GM15510 (cell line): Measurements from ENCODE around the gene RNASEH2C.

Experiments
- POLR2A ChIP-seq: IDR thresholded peaks from 3 replicates; pipeline ENCODE4 v1.6.1; 2011; ENCODE audit warnings: borderline replicate concordance; ENCODE audit not compliant: insufficient read length; ENCODE audit errors: extremely low read depth

Gene RNASEH2C

GRCh38 chr11:65720211-65720934, at the start of gene RNASEH2C:
TSS of gene RNASEH2C (minus strand) at chr11:65720798. CDS start at chr11:65720758, 40 bp downstream.
- peak; percentile 83 for TF ChIP-seq POLR2A

- TF ChIP-seq POLR2A = no peak
Observed at GRCh38 chr11:65767406-65767805, 46.8 kb upstream of the RNASEH2C start.

- TF ChIP-seq POLR2A = no peak
Observed at GRCh38 chr11:65766535-65766934, 45.9 kb upstream of the RNASEH2C start.

DNA sequence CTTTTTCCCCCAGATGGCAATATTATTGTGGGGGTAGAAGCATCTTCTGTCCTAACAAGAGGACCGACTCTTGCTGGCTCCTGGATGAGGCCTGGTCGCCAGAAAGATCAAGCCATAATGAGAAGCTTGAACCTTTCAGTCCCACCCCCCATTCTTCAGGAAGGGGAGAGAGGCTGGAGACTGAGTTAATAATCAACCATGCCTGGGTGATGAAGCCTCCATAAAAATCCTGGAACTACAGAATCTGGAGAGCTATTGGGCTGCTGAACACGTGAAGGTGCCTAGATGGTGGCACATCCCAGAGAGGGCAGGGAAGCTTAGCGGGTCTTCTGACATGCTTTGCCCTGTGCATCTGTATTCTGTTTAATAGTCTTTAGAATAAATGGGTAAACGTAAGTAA, 43.8 kb upstream of the RNASEH2C start:
- no peak for TF ChIP-seq POLR2A

DNA sequence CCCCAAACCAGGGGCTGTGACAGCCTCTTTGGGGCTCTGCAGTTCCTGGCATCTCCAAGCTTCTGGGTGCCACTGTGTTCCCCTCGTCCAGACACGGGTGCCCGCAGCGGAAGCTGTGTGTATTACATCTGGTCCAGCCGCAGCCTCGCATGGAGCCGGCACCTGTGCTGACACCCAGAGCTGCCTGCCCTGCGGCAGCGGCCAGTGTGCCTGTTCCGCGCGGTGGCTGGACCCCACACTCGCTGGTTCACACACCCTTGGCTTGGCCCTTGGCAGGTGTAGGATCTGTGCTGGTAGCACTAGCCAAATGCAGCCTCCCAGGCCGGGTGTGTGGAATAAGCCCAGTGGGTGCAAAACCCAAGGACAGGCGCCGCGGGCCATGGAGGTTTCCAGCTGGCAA, 24.5 kb upstream of the RNASEH2C start:
- TF ChIP-seq POLR2A = no peak

DNA sequence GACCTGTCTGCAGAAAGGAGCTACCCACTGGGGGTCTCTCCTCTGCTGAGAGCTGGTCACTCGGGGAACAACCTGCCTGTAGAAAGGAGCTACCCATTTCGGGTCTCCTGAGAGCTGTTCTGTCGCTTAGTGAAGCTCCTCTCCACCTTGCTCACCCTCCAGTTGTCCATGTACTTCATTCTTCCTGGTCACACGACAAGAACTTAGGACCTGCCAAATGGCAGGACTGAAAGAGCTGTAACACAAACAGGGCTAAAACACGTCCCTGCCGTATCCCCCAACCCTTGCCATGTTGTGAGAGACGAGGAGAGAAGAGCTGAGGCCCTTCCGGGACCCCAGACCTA, 24.1 kb upstream of the RNASEH2C start:
- TF ChIP-seq POLR2A = no peak

DNA sequence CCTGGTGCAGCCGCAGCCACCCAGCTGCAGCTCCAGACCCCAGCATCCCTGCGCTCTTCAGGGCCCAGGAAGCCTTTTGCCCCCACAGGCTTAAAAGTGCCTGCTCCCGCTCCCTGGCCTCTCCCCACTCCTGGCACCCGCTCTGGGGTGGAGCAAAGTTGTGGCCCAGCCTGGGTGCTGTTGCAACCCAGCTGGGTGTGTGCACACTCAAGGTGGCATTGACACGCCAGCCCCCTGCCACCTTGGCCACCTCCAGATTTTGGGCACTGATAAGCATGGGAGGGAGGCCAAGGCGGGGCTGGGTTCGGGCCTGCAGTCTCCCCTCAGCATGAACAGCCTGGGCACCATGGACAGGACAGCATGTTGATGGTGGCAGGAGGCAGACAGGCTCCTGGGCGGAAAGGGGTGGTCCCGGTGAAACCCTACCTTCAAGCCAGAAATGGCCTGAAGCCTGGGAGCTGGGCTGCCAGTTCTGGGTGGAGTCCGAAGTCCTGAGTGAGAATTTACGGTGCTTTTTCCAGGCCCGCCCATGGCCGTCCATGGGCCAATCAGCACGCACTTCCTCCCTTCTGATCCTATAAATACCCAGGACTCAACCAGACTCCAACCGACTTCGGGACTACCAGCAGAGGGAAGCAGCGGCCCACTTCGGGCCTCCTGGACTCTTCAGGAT, 23.6 kb upstream of the RNASEH2C start:
- no peak for TF ChIP-seq POLR2A

DNA sequence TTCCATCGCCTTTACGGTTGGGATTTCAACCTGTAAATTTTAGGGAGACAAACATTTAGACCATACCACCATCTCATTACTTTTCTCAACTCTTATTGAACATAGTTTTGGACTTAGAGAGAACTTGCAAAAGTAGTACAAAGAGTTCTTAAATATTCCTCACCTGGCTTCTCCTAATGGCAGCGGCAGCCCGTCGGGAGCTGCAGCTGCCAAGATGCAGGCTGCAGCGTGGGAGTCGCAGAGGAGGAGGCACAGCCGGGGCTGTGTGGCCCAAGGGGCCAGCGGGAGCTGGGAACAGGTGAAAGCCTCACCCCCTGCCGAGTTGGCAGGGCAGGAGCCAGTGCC, 23.1 kb upstream of the RNASEH2C start:
- no peak for TF ChIP-seq POLR2A

DNA sequence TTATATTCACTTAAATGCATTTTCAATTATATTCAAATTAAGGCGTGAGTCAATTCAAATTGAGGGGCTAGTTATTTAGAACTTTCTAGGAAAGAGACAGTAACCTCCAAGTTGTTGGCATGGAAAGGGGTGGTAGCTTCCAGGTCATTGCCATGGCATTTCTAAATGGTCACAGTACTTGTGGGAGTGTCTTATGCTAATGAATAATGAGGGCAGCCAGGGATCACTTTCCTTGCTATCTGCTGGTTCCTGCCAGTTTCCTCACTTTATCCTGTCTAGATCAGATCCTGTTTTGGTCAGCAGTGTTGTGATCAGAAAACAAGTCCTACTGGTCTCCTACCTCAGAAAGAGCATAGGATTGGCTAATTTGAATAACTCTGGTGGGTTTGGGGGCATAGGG, 21.8 kb upstream of the RNASEH2C start:
- no peak for TF ChIP-seq POLR2A

DNA sequence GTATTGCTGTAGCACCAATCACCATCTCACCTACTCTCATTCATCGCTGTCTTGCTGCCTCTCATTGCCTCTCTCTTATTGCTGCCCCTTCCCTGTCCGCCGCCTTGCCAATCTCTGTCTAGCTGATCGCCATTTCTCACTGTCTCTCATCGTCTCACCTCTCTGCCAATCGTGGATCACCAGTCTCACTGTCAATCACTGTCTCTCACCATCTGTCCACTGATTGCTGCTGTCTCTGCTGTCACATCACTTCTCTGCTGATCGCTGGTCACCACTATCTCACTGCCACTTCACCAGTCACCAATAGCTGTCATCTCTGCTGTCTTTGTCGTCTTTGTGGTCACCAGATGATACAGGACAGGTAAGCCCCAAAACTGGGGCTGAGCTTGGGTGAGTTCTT, 20.6 kb upstream of the RNASEH2C start:
- TF ChIP-seq POLR2A = no peak

DNA sequence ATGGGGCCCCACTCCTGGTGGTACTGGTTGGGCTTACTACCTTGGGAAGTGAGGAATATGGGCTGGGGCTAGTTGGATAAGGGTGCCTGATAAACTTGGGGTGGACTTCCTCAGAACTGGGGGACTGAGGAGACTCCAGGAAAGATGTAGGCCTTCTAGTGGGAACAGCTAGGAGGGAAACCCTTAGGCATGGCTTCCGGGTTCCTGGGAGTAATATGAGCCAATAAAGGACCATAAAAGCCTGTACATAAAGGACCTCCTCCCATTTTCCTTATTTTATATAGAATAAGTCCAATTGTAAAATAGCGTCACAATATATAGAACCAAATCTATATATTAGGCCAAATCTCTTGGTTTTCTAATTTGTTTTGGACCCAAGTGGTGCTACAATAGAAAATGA, 18.4 kb upstream of the RNASEH2C start:
- TF ChIP-seq POLR2A = no peak

DNA sequence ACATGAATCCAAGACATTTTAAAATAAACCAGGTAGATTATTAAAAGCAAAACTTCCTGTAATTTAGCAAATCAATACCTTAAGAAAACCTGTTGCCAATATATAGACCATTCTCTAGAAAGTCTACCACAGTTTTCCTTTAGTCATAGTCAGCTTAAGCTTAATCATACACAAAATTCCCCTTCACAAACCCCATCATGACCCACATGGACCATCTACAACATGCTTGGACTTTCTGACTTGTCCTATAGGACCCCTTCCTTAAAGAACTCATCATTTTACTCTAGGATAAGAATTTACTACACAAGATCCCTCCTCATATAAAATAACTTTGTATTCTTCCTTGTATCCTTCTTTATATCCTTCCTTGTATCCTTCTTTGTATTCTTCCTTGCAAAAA, 16.2 kb upstream of the RNASEH2C start:
- TF ChIP-seq POLR2A = no peak

DNA sequence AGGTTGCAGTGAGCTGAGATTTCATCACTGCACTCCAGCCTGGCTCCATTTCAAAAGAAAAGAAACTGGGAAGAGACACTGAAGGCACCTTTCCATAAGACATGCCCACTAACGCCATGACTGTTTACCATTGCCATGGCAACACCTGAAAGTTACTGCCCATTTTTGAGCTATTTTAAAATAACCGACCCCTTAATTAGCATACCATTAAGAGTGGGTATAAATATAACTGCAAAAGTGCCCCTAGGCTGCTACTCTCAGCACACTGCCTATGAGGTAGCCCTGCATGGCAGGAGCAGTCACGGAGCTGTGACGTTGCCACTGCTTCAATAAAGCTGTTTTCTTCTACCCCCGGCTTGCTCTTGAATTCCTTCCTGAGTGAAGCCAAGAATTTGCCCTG, 9.9 kb upstream of the RNASEH2C start:
- no peak for TF ChIP-seq POLR2A

DNA sequence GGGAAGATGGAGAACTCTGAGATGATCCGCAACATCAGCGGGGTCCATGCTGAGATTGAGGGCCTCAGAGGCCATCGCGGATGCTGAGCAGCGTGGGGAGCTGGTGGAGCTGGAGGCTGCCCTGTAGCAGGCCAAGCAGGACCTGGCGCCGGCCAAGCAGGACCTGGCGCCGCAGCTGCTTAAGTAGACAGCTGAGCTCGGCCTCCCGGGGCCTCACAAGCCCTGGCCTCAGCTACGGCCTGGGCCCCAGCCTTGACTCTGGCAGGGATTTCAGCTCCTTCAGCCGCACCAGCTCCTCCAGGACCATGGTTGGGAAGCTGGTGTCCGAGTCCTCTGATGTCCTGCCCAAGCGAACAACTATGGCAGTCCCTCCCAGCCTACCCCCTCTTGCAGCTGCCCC, 7.3 kb upstream of the RNASEH2C start:
- TF ChIP-seq POLR2A = no peak

DNA sequence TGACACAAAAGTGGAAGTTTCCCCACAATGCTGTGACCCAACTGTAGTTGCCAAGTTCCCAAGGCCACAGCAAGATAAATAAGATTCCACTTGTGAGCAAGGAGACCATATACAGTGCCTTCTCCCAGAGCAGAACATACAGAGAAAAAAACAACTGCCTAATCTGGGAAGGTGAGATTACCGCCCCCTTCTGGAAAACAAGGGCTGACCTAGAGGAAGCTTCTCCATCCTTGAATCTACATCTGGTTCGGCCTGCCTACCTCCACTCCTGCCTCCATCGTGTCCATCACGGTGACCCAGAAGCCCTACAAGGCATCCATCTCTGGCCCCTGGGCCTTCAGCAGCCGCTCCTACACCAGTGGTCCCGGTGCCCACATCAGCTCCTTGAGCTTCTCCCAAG, 6.1 kb upstream of the RNASEH2C start:
- no peak for TF ChIP-seq POLR2A

DNA sequence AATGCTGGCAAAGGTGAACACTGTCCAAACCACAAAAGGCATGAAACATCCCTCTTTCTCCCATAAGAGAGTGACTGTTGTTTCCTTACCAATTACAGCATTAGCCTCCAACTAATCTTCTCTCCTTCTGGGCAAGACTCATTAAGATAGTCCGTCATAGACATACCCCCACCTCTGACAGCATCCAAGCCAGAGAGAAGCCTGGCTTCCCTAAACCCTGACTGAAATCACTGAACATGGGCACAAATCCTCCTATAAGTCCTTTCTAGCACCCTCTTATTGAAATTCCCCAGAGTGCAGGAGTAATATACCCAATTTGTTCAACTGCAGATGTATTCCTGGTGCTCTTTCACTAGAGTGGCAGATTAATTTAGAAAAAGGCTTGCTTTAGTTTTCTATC, 1.7 kb upstream of the RNASEH2C start:
- no peak for TF ChIP-seq POLR2A
